ENCODE data around the gene PCDHGA1.

PCDHGA1 gene

DNA sequence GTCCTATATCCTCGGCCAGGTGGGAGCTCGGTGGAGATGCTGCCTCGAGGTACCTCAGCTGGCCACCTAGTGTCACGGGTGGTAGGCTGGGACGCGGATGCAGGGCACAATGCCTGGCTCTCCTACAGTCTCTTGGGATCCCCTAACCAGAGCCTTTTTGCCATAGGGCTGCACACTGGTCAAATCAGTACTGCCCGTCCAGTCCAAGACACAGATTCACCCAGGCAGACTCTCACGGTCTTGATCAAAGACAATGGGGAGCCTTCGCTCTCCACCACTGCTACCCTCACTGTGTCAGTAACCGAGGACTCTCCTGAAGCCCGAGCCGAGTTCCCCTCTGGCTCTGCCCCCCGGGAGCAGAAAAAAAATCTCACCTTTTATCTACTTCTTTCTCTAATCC, 147.5 kb downstream of the PCDHGA1 start:
- TF ChIP-seq EZH2phosphoT487 (conservative IDR thresholded peaks at IDR 0.05; ENCODE audit: low read length): no peak
- TF ChIP-seq, protein P1, sequence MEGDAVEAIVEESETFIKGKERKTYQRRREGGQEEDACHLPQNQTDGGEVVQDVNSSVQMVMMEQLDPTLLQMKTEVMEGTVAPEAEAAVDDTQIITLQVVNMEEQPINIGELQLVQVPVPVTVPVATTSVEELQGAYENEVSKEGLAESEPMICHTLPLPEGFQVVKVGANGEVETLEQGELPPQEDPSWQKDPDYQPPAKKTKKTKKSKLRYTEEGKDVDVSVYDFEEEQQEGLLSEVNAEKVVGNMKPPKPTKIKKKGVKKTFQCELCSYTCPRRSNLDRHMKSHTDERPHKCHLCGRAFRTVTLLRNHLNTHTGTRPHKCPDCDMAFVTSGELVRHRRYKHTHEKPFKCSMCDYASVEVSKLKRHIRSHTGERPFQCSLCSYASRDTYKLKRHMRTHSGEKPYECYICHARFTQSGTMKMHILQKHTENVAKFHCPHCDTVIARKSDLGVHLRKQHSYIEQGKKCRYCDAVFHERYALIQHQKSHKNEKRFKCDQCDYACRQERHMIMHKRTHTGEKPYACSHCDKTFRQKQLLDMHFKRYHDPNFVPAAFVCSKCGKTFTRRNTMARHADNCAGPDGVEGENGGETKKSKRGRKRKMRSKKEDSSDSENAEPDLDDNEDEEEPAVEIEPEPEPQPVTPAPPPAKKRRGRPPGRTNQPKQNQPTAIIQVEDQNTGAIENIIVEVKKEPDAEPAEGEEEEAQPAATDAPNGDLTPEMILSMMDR (IDR thresholded peaks at IDR 0.05; ENCODE audit: insufficient read depth, low read length, poor library complexity, severe bottlenecking): no peak
- Histone ChIP-seq H3K79me2 (ENCODE audit: insufficient read depth, low read length) (peaks cover 67% of the 10 kb centered on the region), H3K4me3 (ENCODE audit: insufficient read depth, low read length, poor library complexity, severe bottlenecking) (peak overlapping the region; percentile 54), H2AFZ (ENCODE audit: low read depth, low read length, severe bottlenecking) (no peak overlapping the region), H3K27ac (ENCODE audit: low read depth, low read length) (peak overlapping the region; percentile 61), H3K9ac (ENCODE audit: low read length) (peak overlapping the region; percentile 70), H3K9me2 (replicated peaks; ENCODE audit: insufficient read depth, low read length) (no peaks in the 10 kb centered on the region), H4K20me1 (ENCODE audit: low read depth, low read length) (no peaks in the 10 kb centered on the region), H3K36me3 (ENCODE audit: low read length) (no peaks in the 10 kb centered on the region), H3F3A (ENCODE audit: insufficient read depth) (peaks cover 5% of the 10 kb centered on the region), H3K4me2 (ENCODE audit: low read depth, low read length, poor library complexity, severe bottlenecking) (peak overlapping the region; percentile 72), H3K9me3 (ENCODE audit: insufficient read depth, low read length) (no peaks in the 10 kb centered on the region), H3K27me3 (ENCODE audit: low read length) (no peaks in the 10 kb centered on the region)

DNA sequence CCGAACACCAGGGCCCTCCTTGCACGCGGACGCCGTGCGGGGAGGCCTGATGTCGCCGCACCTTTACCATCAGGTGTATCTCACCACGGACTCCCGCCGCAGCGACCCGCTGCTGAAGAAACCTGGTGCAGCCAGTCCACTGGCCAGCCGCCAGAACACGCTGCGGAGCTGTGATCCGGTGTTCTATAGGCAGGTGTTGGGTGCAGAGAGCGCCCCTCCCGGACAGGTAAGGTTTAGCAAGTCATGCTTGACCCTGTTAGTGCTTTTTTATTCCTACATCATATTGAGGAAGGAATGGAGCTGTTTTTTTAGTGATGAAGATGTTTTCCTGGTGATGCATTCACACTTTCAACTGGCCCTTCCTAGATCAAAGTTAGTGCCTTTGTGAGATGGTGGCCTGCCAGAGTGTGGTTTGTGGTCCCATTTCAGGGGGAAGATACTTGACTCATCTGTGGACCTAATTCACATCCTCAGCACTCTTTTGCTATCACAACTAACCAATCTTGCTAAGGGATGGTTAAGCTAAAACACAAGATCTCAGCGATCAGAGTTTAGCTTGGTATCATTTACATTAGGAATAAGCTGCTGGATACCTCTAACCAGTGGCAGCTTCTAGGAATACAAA, 148.1 kb downstream of the PCDHGA1 start:
- peaks cover 73% of the 10 kb centered on the region for H3K79me2 ChIP-seq (ENCODE audit: insufficient read depth, low read length)
- H3K4me3 ChIP-seq (ENCODE audit: insufficient read depth, low read length, poor library complexity, severe bottlenecking): peak overlapping the region; percentile 54

DNA sequence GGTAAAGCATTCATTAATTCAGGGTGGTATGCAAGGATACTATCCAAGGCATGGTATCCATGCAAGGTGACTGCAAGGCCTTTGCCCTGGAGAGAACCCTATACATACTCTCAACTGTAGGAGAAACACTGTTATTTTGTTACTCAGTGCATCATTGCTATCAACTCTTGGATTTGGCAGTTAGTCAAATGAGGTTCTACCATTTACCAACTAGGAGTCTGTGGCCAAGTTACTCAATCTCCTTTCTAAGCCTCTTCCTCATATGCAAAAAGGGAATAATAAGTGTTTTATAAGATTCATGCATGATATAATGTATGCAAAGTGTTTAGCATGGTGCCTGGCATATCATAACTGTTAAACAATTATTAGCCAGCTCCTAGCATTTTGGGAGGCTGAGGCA, 149.5 kb downstream of the PCDHGA1 start:
- Histone ChIP-seq H3F3A (ENCODE audit: insufficient read depth) (peaks cover under 1% of the 10 kb centered on the region), H3K27ac (ENCODE audit: low read depth, low read length) (peak overlapping the region; percentile 50), H3K36me3 (ENCODE audit: low read length) (no peaks in the 10 kb centered on the region), H3K9me2 (replicated peaks; ENCODE audit: insufficient read depth, low read length) (no peaks in the 10 kb centered on the region), H3K79me2 (ENCODE audit: insufficient read depth, low read length) (peaks cover 85% of the 10 kb centered on the region), H4K20me1 (ENCODE audit: low read depth, low read length) (no peaks in the 10 kb centered on the region), H3K9ac (ENCODE audit: low read length) (peak overlapping the region; percentile 25; the same call in 1 of the 2 replicates), H3K4me3 (ENCODE audit: insufficient read depth, low read length, poor library complexity, severe bottlenecking) (peak overlapping the region; percentile 30), H3K9me3 (ENCODE audit: insufficient read depth, low read length) (no peaks in the 10 kb centered on the region), H3K4me2 (ENCODE audit: low read depth, low read length, poor library complexity, severe bottlenecking) (peak overlapping the region; percentile 72), H3K27me3 (ENCODE audit: low read length) (no peaks in the 10 kb centered on the region), H2AFZ (ENCODE audit: low read depth, low read length, severe bottlenecking) (no peak overlapping the region)
- TF ChIP-seq, protein P1 (IDR thresholded peaks at IDR 0.05; ENCODE audit: insufficient read depth, low read length, poor library complexity, severe bottlenecking): no peak
- no peak for TF ChIP-seq EZH2phosphoT487 (conservative IDR thresholded peaks at IDR 0.05; ENCODE audit: low read length)

More for the DNA sequence above, 148.1 kb downstream of the PCDHGA1 start:
- H3F3A ChIP-seq (ENCODE audit: insufficient read depth): peaks cover 5% of the 10 kb centered on the region
- H3K4me2 ChIP-seq (ENCODE audit: low read depth, low read length, poor library complexity, severe bottlenecking): peak overlapping the region; percentile 72
- H3K36me3 ChIP-seq (ENCODE audit: low read length): no peaks in the 10 kb centered on the region
- no peaks in the 10 kb centered on the region for H3K9me3 ChIP-seq (ENCODE audit: insufficient read depth, low read length)
- H3K27ac ChIP-seq (ENCODE audit: low read depth, low read length): peak overlapping the region; percentile 61
- peak overlapping the region; percentile 70 for H3K9ac ChIP-seq (ENCODE audit: low read length)
- H3K9me2 ChIP-seq (replicated peaks; ENCODE audit: insufficient read depth, low read length): no peaks in the 10 kb centered on the region
- no peaks in the 10 kb centered on the region for H4K20me1 ChIP-seq (ENCODE audit: low read depth, low read length)
- H3K27me3 ChIP-seq (ENCODE audit: low read length): no peaks in the 10 kb centered on the region
- no peak overlapping the region for H2AFZ ChIP-seq (ENCODE audit: low read depth, low read length, severe bottlenecking)
- TF ChIP-seq, protein P1 (IDR thresholded peaks at IDR 0.05; ENCODE audit: insufficient read depth, low read length, poor library complexity, severe bottlenecking): peak; percentile 61
- TF ChIP-seq EZH2phosphoT487 (conservative IDR thresholded peaks at IDR 0.05; ENCODE audit: low read length): no peak

Data from SU-DHL-6 (cell line).